Measurements from ENCODE around the gene MED12L. TPM values are rescaled to one million over a fixed set of nuclear protein-coding genes. Genes with fewer than 3 reads are reported as not detected.

The MED12L gene
- 10 to 100 TPM in 1 of 4 donors, 1 to 10 TPM in 3; 1.6 to 23.7 (median 4.0) TPM for total RNA-seq

GRCh38 chr3:151085227-151085888 is at the start of gene MED12L:
Gene MED12L (plus strand): TSS chr3:151085664. CDS start chr3:151086927, 1,263 bp downstream.
- Histone ChIP-seq H3K9me3 (no peaks in the 10 kb centered on the region), H3K4me3 (replicated peaks in 1 of 3) (peak within 1 kb of the TSS; percentile 43 to 57 (median 47)), H3K36me3 (no peaks in the 10 kb centered on the region), H3K27me3 (no peaks in the 10 kb centered on the region), H3K27ac (peak within 1 kb of the TSS in 1 of 3 donors; percentile 15), H3K4me1 (peaks cover 0 to 10% of the 10 kb centered on the region in 2 donors)
- DNase-seq: peak; percentile 76
- TF ChIP-seq POLR2A (IDR thresholded peaks at IDR 0.05) (peak in 1 of 2 donors; percentile 32), CTCF (IDR thresholded peaks at IDR 0.05) (peak in 1 of 6 experiments; percentile 11)
- intact Hi-C loops (cut with DNase I): no loop called here
- WGBS, 2 donors: 8% methylated on average over 5 of the region's 84 CpGs; no CpG with 5 or more reads in 1 of the 2 donors

- Histone ChIP-seq H3K4me1 (no peaks in the 10 kb centered on the region), H3K27ac (no peak overlapping the region), H3K9me3 (no peaks in the 10 kb centered on the region), H3K36me3 (no peaks in the 10 kb centered on the region), H3K4me3 (replicated peaks in 1 of 3) (no peak overlapping the region), H3K27me3 (no peaks in the 10 kb centered on the region)
- TF ChIP-seq CTCF (IDR thresholded peaks at IDR 0.05) (no peak), POLR2A (IDR thresholded peaks at IDR 0.05) (no peak)
- no peak for DNase-seq
- intact Hi-C loops (cut with DNase I): no loop called here
- 58 to 59% methylated on average over 4 of the region's 4 CpGs for WGBS, 2 donors
These were observed 47.6 kb upstream of the MED12L start for GRCh38 chr3:151037746-151038477.

GRCh38 chr3:151044706-151045105 is 40.8 kb upstream of the MED12L start:
- DNase-seq: no peak
- TF ChIP-seq CTCF (IDR thresholded peaks at IDR 0.05) (no peak), POLR2A (IDR thresholded peaks at IDR 0.05) (no peak)
- Histone ChIP-seq H3K27ac (no peak overlapping the region), H3K9me3 (no peaks in the 10 kb centered on the region), H3K4me1 (no peaks in the 10 kb centered on the region), H3K36me3 (no peaks in the 10 kb centered on the region), H3K4me3 (replicated peaks in 1 of 3) (no peak overlapping the region), H3K27me3 (no peaks in the 10 kb centered on the region)
- WGBS, 2 donors: 91 to 100% methylated on average over 1 of the region's 1 CpG
- intact Hi-C loops (cut with DNase I): no loop called here

- H3K27me3 ChIP-seq: no peaks in the 10 kb centered on the region
- DNase-seq: no peak
- no peak overlapping the region for H3K27ac ChIP-seq
- no peak for TF ChIP-seq CTCF (IDR thresholded peaks at IDR 0.05)
- TF ChIP-seq POLR2A (IDR thresholded peaks at IDR 0.05): no peak
- H3K9me3 ChIP-seq: no peaks in the 10 kb centered on the region
- H3K36me3 ChIP-seq: no peaks in the 10 kb centered on the region
- no peak overlapping the region for H3K4me3 ChIP-seq (replicated peaks in 1 of 3)
- H3K4me1 ChIP-seq: no peaks in the 10 kb centered on the region
- intact Hi-C loops (cut with DNase I): no loop called here
These were observed 37.8 kb upstream of the MED12L start for GRCh38 chr3:151047636-151048035.

- DNase-seq: no peak
- H3K4me1 ChIP-seq: no peaks in the 10 kb centered on the region
- H3K27me3 ChIP-seq: no peaks in the 10 kb centered on the region
- no peaks in the 10 kb centered on the region for H3K36me3 ChIP-seq
- no peaks in the 10 kb centered on the region for H3K9me3 ChIP-seq
- 97 to 100% methylated on average over 1 of the region's 1 CpG for WGBS, 2 donors
- no peak overlapping the region for H3K27ac ChIP-seq
- intact Hi-C loops (cut with DNase I): no loop called here
- H3K4me3 ChIP-seq (replicated peaks in 1 of 3): no peak overlapping the region
- TF ChIP-seq CTCF (IDR thresholded peaks at IDR 0.05) (no peak), POLR2A (IDR thresholded peaks at IDR 0.05) (no peak)
These were observed 33.9 kb upstream of the MED12L start for GRCh38 chr3:151051533-151051932.

Data from thyroid gland (tissue), 4 donors.